NT2/D1 (cell line): Measurements from ENCODE around the gene PIK3C2G.

Experiments used
- SUZ12 ChIP-seq: IDR thresholded peaks from 2 replicates; pipeline ENCODE4 v1.6.1; 2011; ENCODE audit not compliant: insufficient read length, insufficient read depth; ENCODE audit errors: extremely low read depth
- YY1 ChIP-seq: IDR thresholded peaks from 2 replicates; pipeline ENCODE4 v1.6.1; 2011; ENCODE audit not compliant: insufficient read length, insufficient read depth
- ZNF274 ChIP-seq: IDR thresholded peaks from 2 replicates; pipeline ENCODE4 v1.6.1; 2011; ENCODE audit warnings: mild to moderate bottlenecking, low read depth, low read length

- TF ChIP-seq ZNF274, result no peak
- no peak for TF ChIP-seq YY1
- no peak for TF ChIP-seq SUZ12
Measured at GRCh38 chr12:18591473-18591872, 330.2 kb downstream of the PIK3C2G start.
